ENCODE data around the gene AKAP9. TPM values are rescaled to one million over a fixed set of nuclear protein-coding genes. Genes with fewer than 3 reads are reported as not detected.

AKAP9 gene
- total and polyA plus RNA-seq, 4 donors, result 14.6 to 97.7 (median 57.0) TPM

GRCh38 chr7:92149736-92150239, 209.1 kb downstream of the AKAP9 start:
- Histone ChIP-seq H3K36me3 (ENCODE audit: control insufficient read depth in 4 of 4, insufficient read depth in 3 of 4, low read depth in 1 of 4, low read length in 3 of 4) (no peaks in the 10 kb centered on the region), H3K4me1 (ENCODE audit: control insufficient read depth in 4 of 4, insufficient read depth in 4 of 4, low read length in 3 of 4) (no peaks in the 10 kb centered on the region), H3K27me3 (ENCODE audit: control insufficient read depth in 4 of 4, insufficient read depth in 4 of 4, low read length in 3 of 4) (no peaks in the 10 kb centered on the region), H3K9ac (ENCODE audit: low read depth in 1 of 2, low read length in 2 of 2) (no peak overlapping the region), H3K4me3 (ENCODE audit: low read depth in 1 of 3, low read length in 3 of 3) (no peak overlapping the region), H3K9me3 (ENCODE audit: control insufficient read depth in 4 of 4, low read length in 3 of 4) (no peaks in the 10 kb centered on the region), H3K27ac (ENCODE audit: low read depth in 1 of 2, low read length in 2 of 2) (no peak overlapping the region)
- TF ChIP-seq MAX (IDR thresholded peaks at IDR 0.05) (no peak), SP1 (IDR thresholded peaks at IDR 0.05) (no peak), TAF1 (conservative IDR thresholded peaks at IDR 0.05) (no peak), RAD21 (IDR thresholded peaks at IDR 0.05) (no peak), CTCF (IDR thresholded peaks at IDR 0.05; ENCODE audit: low read depth, low read length, missing input control) (no peak), FOXA1 (IDR thresholded peaks at IDR 0.05) (no peak)
- DNase-seq (ENCODE audit: low spot score), result no peak
- 96% methylated on average over 5 of the region's 5 CpGs for WGBS

DNA sequence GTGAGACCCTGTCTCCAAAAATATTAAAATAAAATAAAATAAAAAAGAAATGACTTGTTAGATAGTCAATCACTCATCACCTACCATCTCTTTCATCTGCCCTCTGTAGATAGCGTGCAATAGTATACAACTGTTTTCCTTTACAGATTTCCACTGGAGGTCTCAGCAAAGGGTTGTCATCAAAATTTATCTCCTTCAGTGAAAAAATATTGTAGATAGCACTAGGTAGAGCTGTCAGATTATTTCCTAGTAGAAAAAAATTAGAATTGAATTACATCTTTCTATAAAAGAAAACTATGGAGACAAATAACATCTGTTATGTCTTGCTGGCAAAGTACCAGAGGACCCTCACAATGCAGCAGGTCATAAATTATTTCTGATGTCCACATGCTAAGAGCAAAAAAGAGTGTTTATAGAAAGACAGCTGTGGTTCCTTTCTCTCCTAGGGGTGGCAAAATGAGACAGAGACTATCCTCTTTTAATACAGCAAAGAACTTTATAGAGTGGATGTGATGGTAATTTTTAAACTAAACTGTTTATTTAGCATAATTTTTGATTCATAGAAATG, 209.9 kb downstream of the AKAP9 start:
- no peak overlapping the region for H3K4me3 ChIP-seq (ENCODE audit: low read depth in 1 of 3, low read length in 3 of 3)
- H3K4me1 ChIP-seq (ENCODE audit: control insufficient read depth in 4 of 4, insufficient read depth in 4 of 4, low read length in 3 of 4), result no peaks in the 10 kb centered on the region
- H3K27ac ChIP-seq (ENCODE audit: low read depth in 1 of 2, low read length in 2 of 2), result no peak overlapping the region
- DNase-seq (ENCODE audit: low spot score), result no peak
- WGBS, result 91% methylated on average over 1 of the region's 1 CpG
- no peaks in the 10 kb centered on the region for H3K27me3 ChIP-seq (ENCODE audit: control insufficient read depth in 4 of 4, insufficient read depth in 4 of 4, low read length in 3 of 4)
- H3K9me3 ChIP-seq (ENCODE audit: control insufficient read depth in 4 of 4, low read length in 3 of 4), result no peaks in the 10 kb centered on the region
- no peak overlapping the region for H3K9ac ChIP-seq (ENCODE audit: low read depth in 1 of 2, low read length in 2 of 2)
- TF ChIP-seq RXRA (IDR thresholded peaks at IDR 0.05), result no peak
- no peak for TF ChIP-seq GABPA (IDR thresholded peaks at IDR 0.05 in 1 of 2, conservative IDR thresholded peaks at IDR 0.05 in 1 of 2)
- TF ChIP-seq JUND (IDR thresholded peaks at IDR 0.05), result no peak
- H3K36me3 ChIP-seq (ENCODE audit: control insufficient read depth in 4 of 4, insufficient read depth in 3 of 4, low read depth in 1 of 4, low read length in 3 of 4), result no peaks in the 10 kb centered on the region

DNA sequence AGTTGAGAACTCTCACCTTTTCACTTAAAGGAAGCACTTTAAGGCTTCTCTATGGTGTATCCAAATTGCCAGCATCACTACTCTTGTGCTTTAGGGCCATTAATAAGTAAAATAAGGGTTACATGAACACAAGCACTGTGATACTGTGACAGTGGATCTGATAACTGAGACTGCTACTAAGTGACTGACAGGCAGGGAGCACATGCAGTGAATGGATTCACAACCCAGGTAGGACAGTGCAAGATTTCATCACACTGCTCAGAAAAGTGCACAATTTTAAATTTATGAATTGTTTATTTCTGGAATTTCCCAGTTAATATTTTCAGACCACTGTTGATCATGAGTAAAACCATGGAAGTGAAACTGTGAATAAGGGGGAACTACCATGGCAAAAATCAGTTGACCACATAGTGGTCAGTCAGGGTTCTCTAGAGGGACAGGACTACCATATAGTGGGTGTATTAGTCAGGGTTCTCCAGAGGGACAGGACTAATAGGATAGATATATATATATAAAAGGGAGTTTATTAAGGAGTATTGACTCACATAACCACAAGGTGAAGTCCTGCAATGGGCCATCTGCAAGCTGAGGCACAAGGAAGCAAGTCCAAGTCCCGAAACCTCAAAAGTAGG, 214.6 kb downstream of the AKAP9 start:
- Histone ChIP-seq H3K4me3 (ENCODE audit: low read depth in 1 of 3, low read length in 3 of 3) (no peak overlapping the region), H3K27me3 (ENCODE audit: control insufficient read depth in 4 of 4, insufficient read depth in 4 of 4, low read length in 3 of 4) (no peaks in the 10 kb centered on the region), H3K36me3 (ENCODE audit: control insufficient read depth in 4 of 4, insufficient read depth in 3 of 4, low read depth in 1 of 4, low read length in 3 of 4) (no peaks in the 10 kb centered on the region), H3K9me3 (ENCODE audit: control insufficient read depth in 4 of 4, low read length in 3 of 4) (no peaks in the 10 kb centered on the region), H3K27ac (ENCODE audit: low read depth in 1 of 2, low read length in 2 of 2) (no peak overlapping the region), H3K9ac (ENCODE audit: low read depth in 1 of 2, low read length in 2 of 2) (no peak overlapping the region), H3K4me1 (ENCODE audit: control insufficient read depth in 4 of 4, insufficient read depth in 4 of 4, low read length in 3 of 4) (no peaks in the 10 kb centered on the region)
- 100% methylated on average over 1 of the region's 1 CpG for WGBS
- DNase-seq (ENCODE audit: low spot score), result no peak
- no peak for TF ChIP-seq TAF1 (conservative IDR thresholded peaks at IDR 0.05)
- no peak for TF ChIP-seq SP1 (IDR thresholded peaks at IDR 0.05)
- TF ChIP-seq GABPA (IDR thresholded peaks at IDR 0.05 in 1 of 2, conservative IDR thresholded peaks at IDR 0.05 in 1 of 2), result no peak
- TF ChIP-seq ZBTB33 (IDR thresholded peaks at IDR 0.05), result no peak
- TF ChIP-seq RAD21 (IDR thresholded peaks at IDR 0.05), result no peak
- TF ChIP-seq MAX (IDR thresholded peaks at IDR 0.05), result no peak
- no peak for TF ChIP-seq RXRA (IDR thresholded peaks at IDR 0.05)
- no peak for TF ChIP-seq HNF4G (IDR thresholded peaks at IDR 0.05)
- no peak for TF ChIP-seq HNF4A (conservative IDR thresholded peaks at IDR 0.05)
- TF ChIP-seq CTCF (IDR thresholded peaks at IDR 0.05; ENCODE audit: low read depth, low read length, missing input control), result no peak
- TF ChIP-seq, protein P1, sequence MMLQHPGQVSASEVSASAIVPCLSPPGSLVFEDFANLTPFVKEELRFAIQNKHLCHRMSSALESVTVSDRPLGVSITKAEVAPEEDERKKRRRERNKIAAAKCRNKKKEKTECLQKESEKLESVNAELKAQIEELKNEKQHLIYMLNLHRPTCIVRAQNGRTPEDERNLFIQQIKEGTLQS (IDR thresholded peaks at IDR 0.05), result no peak
- TF ChIP-seq NR2F2 (IDR thresholded peaks at IDR 0.05), result no peak
- no peak for TF ChIP-seq JUND (IDR thresholded peaks at IDR 0.05)
- TF ChIP-seq YY1 (IDR thresholded peaks at IDR 0.05), result no peak
- TF ChIP-seq FOXA1 (IDR thresholded peaks at IDR 0.05), result no peak
- no peak for TF ChIP-seq EGR1 (IDR thresholded peaks at IDR 0.05; ENCODE audit: low read depth in 2 of 2)
- TF ChIP-seq FOXA2 (IDR thresholded peaks at IDR 0.05), result no peak
